ENCODE results near the gene UBE2U. TPM values are rescaled to one million over a fixed set of nuclear protein-coding genes. Genes with fewer than 3 reads are reported as not detected.
A peak's percentile ranks its signal among the peaks of the same experiment; 100 is the strongest.
"Not testable (repeated sequence)": the region's sequence is repeated elsewhere in the genome, so short reads cannot be mapped to it uniquely, and the experiment has no call there.

UBE2U gene
- polyA plus RNA-seq, 1 donor = 0.15 TPM

- Histone ChIP-seq H3K9me3 (ENCODE audit: control insufficient read depth, low read depth, low read length) (no peaks in the 10 kb centered on the region), H3K36me3 (ENCODE audit: control insufficient read depth, insufficient read depth, low read length) (no peaks in the 10 kb centered on the region), H3K4me3 (ENCODE audit: low read length) (no peak overlapping the region), H3K27ac (ENCODE audit: low read length) (no peak overlapping the region), H3K27me3 (ENCODE audit: control insufficient read depth, insufficient read depth, low read length) (no peaks in the 10 kb centered on the region), H3K4me1 (ENCODE audit: control insufficient read depth, insufficient read depth, low read length) (no peaks in the 10 kb centered on the region)
- DNase-seq = no peak
These were observed 8.6 kb downstream of the UBE2U start for GRCh38 chr1:64212031-64212430.

- Histone ChIP-seq H3K4me1 (ENCODE audit: control insufficient read depth, insufficient read depth, low read length) (no peaks in the 10 kb centered on the region), H3K36me3 (ENCODE audit: control insufficient read depth, insufficient read depth, low read length) (no peaks in the 10 kb centered on the region), H3K9me3 (ENCODE audit: control insufficient read depth, low read depth, low read length) (no peaks in the 10 kb centered on the region), H3K27ac (ENCODE audit: low read length) (no peak overlapping the region), H3K4me3 (ENCODE audit: low read length) (no peak overlapping the region), H3K27me3 (ENCODE audit: control insufficient read depth, insufficient read depth, low read length) (no peaks in the 10 kb centered on the region)
- DNase-seq = no peak
- WGBS (ENCODE audit: insufficient coverage, low lambda C conversion rate) = no CpG with 5 or more reads among the region's 3 CpGs
These were observed 12.2 kb downstream of the UBE2U start for GRCh38 chr1:64215576-64215975.

GRCh38 chr1:64220241-64220640 lies 16.8 kb downstream of the UBE2U start:
- no peak overlapping the region for H3K4me3 ChIP-seq (ENCODE audit: low read length)
- no peak overlapping the region for H3K27ac ChIP-seq (ENCODE audit: low read length)
- 86% methylated on average over 2 of the region's 5 CpGs for WGBS (ENCODE audit: insufficient coverage, low lambda C conversion rate)

GRCh38 chr1:64223329-64224151 lies 20.1 kb downstream of the UBE2U start:
- Histone ChIP-seq H3K36me3 (ENCODE audit: control insufficient read depth, insufficient read depth, low read length) (no peaks in the 10 kb centered on the region), H3K4me1 (ENCODE audit: control insufficient read depth, insufficient read depth, low read length) (no peaks in the 10 kb centered on the region), H3K27me3 (ENCODE audit: control insufficient read depth, insufficient read depth, low read length) (no peaks in the 10 kb centered on the region), H3K4me3 (ENCODE audit: low read length) (no peak overlapping the region), H3K27ac (ENCODE audit: low read length) (no peak overlapping the region), H3K9me3 (ENCODE audit: control insufficient read depth, low read depth, low read length) (no peaks in the 10 kb centered on the region)
- WGBS (ENCODE audit: insufficient coverage, low lambda C conversion rate) = 86% methylated on average over 6 of the region's 7 CpGs
- no peak for DNase-seq

More at GRCh38 chr1:64220241-64220640, 16.8 kb downstream of the UBE2U start:
- Histone ChIP-seq H3K4me1 (ENCODE audit: control insufficient read depth, insufficient read depth, low read length) (no peaks in the 10 kb centered on the region), H3K27me3 (ENCODE audit: control insufficient read depth, insufficient read depth, low read length) (no peaks in the 10 kb centered on the region), H3K9me3 (ENCODE audit: control insufficient read depth, low read depth, low read length) (no peaks in the 10 kb centered on the region), H3K36me3 (ENCODE audit: control insufficient read depth, insufficient read depth, low read length) (no peaks in the 10 kb centered on the region)
- no peak for DNase-seq

GRCh38 chr1:64224236-64224635 lies 20.8 kb downstream of the UBE2U start:
- H3K27ac ChIP-seq (ENCODE audit: low read length); H3K36me3 ChIP-seq (ENCODE audit: control insufficient read depth, insufficient read depth, low read length); DNase-seq; H3K4me3 ChIP-seq (ENCODE audit: low read length); H3K9me3 ChIP-seq (ENCODE audit: control insufficient read depth, low read depth, low read length); H3K4me1 ChIP-seq (ENCODE audit: control insufficient read depth, insufficient read depth, low read length); H3K27me3 ChIP-seq (ENCODE audit: control insufficient read depth, insufficient read depth, low read length): not testable (repeated sequence)
- no CpG with 5 or more reads among the region's 7 CpGs for WGBS (ENCODE audit: insufficient coverage, low lambda C conversion rate)

- Histone ChIP-seq H3K4me1 (ENCODE audit: control insufficient read depth, insufficient read depth, low read length) (no peaks in the 10 kb centered on the region), H3K27me3 (ENCODE audit: control insufficient read depth, insufficient read depth, low read length) (no peaks in the 10 kb centered on the region), H3K9me3 (ENCODE audit: control insufficient read depth, low read depth, low read length) (no peaks in the 10 kb centered on the region), H3K4me3 (ENCODE audit: low read length) (no peak overlapping the region), H3K36me3 (ENCODE audit: control insufficient read depth, insufficient read depth, low read length) (no peaks in the 10 kb centered on the region), H3K27ac (ENCODE audit: low read length) (no peak overlapping the region)
- WGBS (ENCODE audit: insufficient coverage, low lambda C conversion rate) = 100% methylated on average over 1 of the region's 10 CpGs
- DNase-seq = no peak
These were observed 24.9 kb downstream of the UBE2U start for GRCh38 chr1:64228167-64228957.

GRCh38 chr1:64229307-64229706 lies 25.9 kb downstream of the UBE2U start:
- H3K36me3 ChIP-seq (ENCODE audit: control insufficient read depth, insufficient read depth, low read length) = no peaks in the 10 kb centered on the region
- no peak overlapping the region for H3K4me3 ChIP-seq (ENCODE audit: low read length)
- no peak overlapping the region for H3K27ac ChIP-seq (ENCODE audit: low read length)
- no peak for DNase-seq
- no CpG with 5 or more reads among the region's 3 CpGs for WGBS (ENCODE audit: insufficient coverage, low lambda C conversion rate)
- no peaks in the 10 kb centered on the region for H3K4me1 ChIP-seq (ENCODE audit: control insufficient read depth, insufficient read depth, low read length)
- no peaks in the 10 kb centered on the region for H3K27me3 ChIP-seq (ENCODE audit: control insufficient read depth, insufficient read depth, low read length)
- H3K9me3 ChIP-seq (ENCODE audit: control insufficient read depth, low read depth, low read length) = no peaks in the 10 kb centered on the region

- no peaks in the 10 kb centered on the region for H3K36me3 ChIP-seq (ENCODE audit: control insufficient read depth, insufficient read depth, low read length)
- DNase-seq = no peak
- WGBS (ENCODE audit: insufficient coverage, low lambda C conversion rate) = 88% methylated on average over 1 of the region's 4 CpGs
- H3K27me3 ChIP-seq (ENCODE audit: control insufficient read depth, insufficient read depth, low read length) = no peaks in the 10 kb centered on the region
- no peaks in the 10 kb centered on the region for H3K9me3 ChIP-seq (ENCODE audit: control insufficient read depth, low read depth, low read length)
- H3K4me1 ChIP-seq (ENCODE audit: control insufficient read depth, insufficient read depth, low read length) = no peaks in the 10 kb centered on the region
- no peak overlapping the region for H3K4me3 ChIP-seq (ENCODE audit: low read length)
- no peak overlapping the region for H3K27ac ChIP-seq (ENCODE audit: low read length)
These were observed 27.7 kb downstream of the UBE2U start for GRCh38 chr1:64231153-64231552.

GRCh38 chr1:64231654-64232053 lies 28.2 kb downstream of the UBE2U start:
- no peak for DNase-seq
- Histone ChIP-seq H3K27me3 (ENCODE audit: control insufficient read depth, insufficient read depth, low read length) (no peaks in the 10 kb centered on the region), H3K9me3 (ENCODE audit: control insufficient read depth, low read depth, low read length) (no peaks in the 10 kb centered on the region), H3K4me1 (ENCODE audit: control insufficient read depth, insufficient read depth, low read length) (no peaks in the 10 kb centered on the region), H3K4me3 (ENCODE audit: low read length) (no peak overlapping the region), H3K27ac (ENCODE audit: low read length) (no peak overlapping the region), H3K36me3 (ENCODE audit: control insufficient read depth, insufficient read depth, low read length) (no peaks in the 10 kb centered on the region)

- DNase-seq = no peak
- H3K27me3 ChIP-seq (ENCODE audit: control insufficient read depth, insufficient read depth, low read length) = no peaks in the 10 kb centered on the region
- H3K4me1 ChIP-seq (ENCODE audit: control insufficient read depth, insufficient read depth, low read length) = no peaks in the 10 kb centered on the region
- no peaks in the 10 kb centered on the region for H3K9me3 ChIP-seq (ENCODE audit: control insufficient read depth, low read depth, low read length)
- H3K27ac ChIP-seq (ENCODE audit: low read length) = no peak overlapping the region
- H3K4me3 ChIP-seq (ENCODE audit: low read length) = no peak overlapping the region
- H3K36me3 ChIP-seq (ENCODE audit: control insufficient read depth, insufficient read depth, low read length) = no peaks in the 10 kb centered on the region
These were observed 31.3 kb downstream of the UBE2U start for GRCh38 chr1:64234714-64235113.

GRCh38 chr1:64235181-64235580 lies 31.8 kb downstream of the UBE2U start:
- DNase-seq = peak; percentile 31 to 68
- Histone ChIP-seq H3K27ac (ENCODE audit: low read length) (no peak overlapping the region), H3K4me1 (ENCODE audit: control insufficient read depth, insufficient read depth, low read length) (no peaks in the 10 kb centered on the region), H3K4me3 (ENCODE audit: low read length) (no peak overlapping the region), H3K9me3 (ENCODE audit: control insufficient read depth, low read depth, low read length) (no peaks in the 10 kb centered on the region), H3K36me3 (ENCODE audit: control insufficient read depth, insufficient read depth, low read length) (no peaks in the 10 kb centered on the region), H3K27me3 (ENCODE audit: control insufficient read depth, insufficient read depth, low read length) (no peaks in the 10 kb centered on the region)
